ENCODE measurements around the gene LEAP2. TPM values are rescaled to one million over a fixed set of nuclear protein-coding genes. Genes with fewer than 3 reads are reported as not detected.
"Not testable (repeated sequence)": the region's sequence is repeated elsewhere in the genome, so short reads cannot be mapped to it uniquely, and the experiment has no call there.

LEAP2 gene
- total RNA-seq, 1 donor from 2014 or later, result 0.21 TPM

GRCh38 chr5:132848270-132848669, 25.2 kb upstream of the LEAP2 start:
- H3K36me3 ChIP-seq, result no peaks in the 10 kb centered on the region
- intact Hi-C loops (cut with DNase I), result no loop called here
- H3K9me3 ChIP-seq, result no peaks in the 10 kb centered on the region
- H3K4me3 ChIP-seq, result no peak overlapping the region
- no peaks in the 10 kb centered on the region for H3K27me3 ChIP-seq
- TF ChIP-seq CTCF (IDR thresholded peaks at IDR 0.05), result no peak
- no peak for DNase-seq (ENCODE audit: low spot score in 2 of 2)
- no peaks in the 10 kb centered on the region for H3K4me1 ChIP-seq
- no peak overlapping the region for H3K27ac ChIP-seq

- H3K9me3 ChIP-seq, result no peaks in the 10 kb centered on the region
- no peak for DNase-seq (ENCODE audit: low spot score in 2 of 2)
- intact Hi-C loops (cut with DNase I), result no loop called here
- no peak for TF ChIP-seq CTCF (IDR thresholded peaks at IDR 0.05)
- no peaks in the 10 kb centered on the region for H3K27me3 ChIP-seq
- no peak overlapping the region for H3K4me3 ChIP-seq
- no peak overlapping the region for H3K27ac ChIP-seq
- H3K4me1 ChIP-seq, result no peaks in the 10 kb centered on the region
- H3K36me3 ChIP-seq, result no peaks in the 10 kb centered on the region
These were observed 24.1 kb upstream of the LEAP2 start for GRCh38 chr5:132849347-132849746.

GRCh38 chr5:132850066-132850465, 23.4 kb upstream of the LEAP2 start:
- no peak overlapping the region for H3K27ac ChIP-seq
- intact Hi-C loops (cut with DNase I), result no loop called here
- no peaks in the 10 kb centered on the region for H3K36me3 ChIP-seq
- H3K4me3 ChIP-seq, result no peak overlapping the region
- no peaks in the 10 kb centered on the region for H3K4me1 ChIP-seq
- TF ChIP-seq CTCF (IDR thresholded peaks at IDR 0.05), result no peak
- H3K9me3 ChIP-seq, result no peaks in the 10 kb centered on the region
- no peaks in the 10 kb centered on the region for H3K27me3 ChIP-seq
- DNase-seq (ENCODE audit: low spot score in 2 of 2), result no peak

- Histone ChIP-seq H3K4me1 (no peaks in the 10 kb centered on the region), H3K4me3 (no peak overlapping the region), H3K36me3 (no peaks in the 10 kb centered on the region), H3K27ac (no peak overlapping the region), H3K27me3 (no peaks in the 10 kb centered on the region), H3K9me3 (no peaks in the 10 kb centered on the region)
- DNase-seq (ENCODE audit: low spot score in 2 of 2), result no peak
- intact Hi-C loops (cut with DNase I), result no loop called here
- TF ChIP-seq CTCF (IDR thresholded peaks at IDR 0.05), result no peak
These were observed 20.1 kb upstream of the LEAP2 start for GRCh38 chr5:132853323-132853722.

GRCh38 chr5:132853790-132854189, 19.7 kb upstream of the LEAP2 start:
- TF ChIP-seq CTCF (IDR thresholded peaks at IDR 0.05), result no peak

GRCh38 chr5:132854301-132854700, 19.2 kb upstream of the LEAP2 start:
- no peak for TF ChIP-seq CTCF (IDR thresholded peaks at IDR 0.05)
- intact Hi-C loops (cut with DNase I), result no loop called here
- Histone ChIP-seq H3K36me3 (no peaks in the 10 kb centered on the region), H3K27ac (no peak overlapping the region), H3K4me1 (no peaks in the 10 kb centered on the region), H3K4me3 (no peak overlapping the region), H3K9me3 (no peaks in the 10 kb centered on the region), H3K27me3 (no peaks in the 10 kb centered on the region)
- no peak for DNase-seq (ENCODE audit: low spot score in 2 of 2)

More at GRCh38 chr5:132853790-132854189, 19.7 kb upstream of the LEAP2 start:
- Histone ChIP-seq H3K27me3 (no peaks in the 10 kb centered on the region), H3K36me3 (no peaks in the 10 kb centered on the region), H3K27ac (no peak overlapping the region), H3K4me3 (no peak overlapping the region), H3K4me1 (no peaks in the 10 kb centered on the region), H3K9me3 (no peaks in the 10 kb centered on the region)
- intact Hi-C loops (cut with DNase I), result no loop called here
- DNase-seq (ENCODE audit: low spot score in 2 of 2), result no peak

GRCh38 chr5:132854992-132855391, 18.5 kb upstream of the LEAP2 start:
- H3K27ac ChIP-seq; H3K27me3 ChIP-seq; H3K9me3 ChIP-seq; H3K4me3 ChIP-seq; H3K4me1 ChIP-seq; H3K36me3 ChIP-seq; intact Hi-C loops (cut with DNase I); DNase-seq (ENCODE audit: low spot score in 2 of 2): not testable (repeated sequence)
